ENCODE data around the gene GRID1.

DNA sequence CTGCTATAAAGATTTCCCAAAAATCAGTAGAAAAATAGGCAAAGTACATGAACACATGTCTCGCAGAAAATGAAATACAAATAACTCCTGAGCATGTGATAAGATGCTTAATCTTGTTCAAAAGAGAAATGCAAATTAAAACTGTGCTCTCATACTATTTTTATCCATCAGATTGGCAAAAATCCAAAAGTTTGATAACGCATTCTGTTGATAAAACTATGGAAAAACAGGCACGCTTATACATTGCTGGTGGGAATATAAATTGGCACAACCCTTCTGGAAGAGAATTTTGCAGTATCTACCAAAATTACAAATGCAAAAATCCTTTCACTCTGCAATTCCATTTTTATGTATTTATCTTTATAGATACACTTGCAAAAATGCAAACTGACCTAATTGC is 315.0 kb downstream of the GRID1 start:
- no peak for TF ChIP-seq EZH2phosphoT487 (IDR thresholded peaks at IDR 0.05; ENCODE audit: insufficient read depth, low read depth)
- TF ChIP-seq EZH2 (IDR thresholded peaks at IDR 0.05; ENCODE audit: insufficient read depth, poor library complexity, severe bottlenecking): no peak
